ENCODE measurements around the gene ZNF322. TPM values are rescaled to one million over a fixed set of nuclear protein-coding genes. Genes with fewer than 3 reads are reported as not detected.

The ZNF322 gene
- total RNA-seq, 1 experiment from 2014 or later: 39.1 TPM

DNA sequence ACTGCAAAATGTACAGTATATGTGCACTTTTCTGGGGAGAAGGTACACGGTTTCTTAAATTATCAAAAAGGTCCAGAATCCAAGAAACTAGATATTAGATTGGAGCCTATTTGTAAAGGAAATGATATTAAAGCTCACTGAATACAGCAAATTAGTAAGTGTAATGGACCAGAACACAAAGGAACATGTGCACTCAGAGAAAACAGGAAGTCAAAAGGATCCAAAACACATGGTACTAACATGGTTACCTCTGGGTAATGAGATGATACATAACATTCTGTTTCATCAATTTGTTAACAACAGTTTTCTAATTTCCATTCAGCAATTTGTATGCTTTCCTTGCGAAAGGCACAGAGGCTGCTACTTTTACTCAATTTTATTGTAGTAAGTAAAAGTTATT lies 18.7 kb downstream of the ZNF322 start:
- peaks cover 51 to 55% (median 53%) of the 10 kb centered on the region in 3 experiments for H3K36me3 Mint-ChIP-seq (ENCODE audit: insufficient read depth in 1 of 3, low read depth in 3 of 3)
- WGBS (ENCODE audit: extremely low coverage, insufficient read length, low lambda C conversion rate): no CpG with 5 or more reads among the region's 2 CpGs
- H4K91ac ChIP-seq (ENCODE audit: insufficient read length, low read depth, low read length): no peak overlapping the region
- H3K18ac ChIP-seq (ENCODE audit: insufficient read length, low read depth, low read length): no peak overlapping the region
- no peak overlapping the region for H2BK20ac ChIP-seq (ENCODE audit: low read depth, low read length, poor library complexity, severe bottlenecking)
- H2AK5ac ChIP-seq (ENCODE audit: insufficient read length, low read length): no peak overlapping the region
- H3K79me1 ChIP-seq (ENCODE audit: insufficient read depth, low read depth, low read length, poor library complexity, severe bottlenecking): no peaks in the 10 kb centered on the region
- no peak overlapping the region for H3K56ac ChIP-seq (ENCODE audit: insufficient read length, low read depth, low read length)
- no peak for DNase-seq
- H3K9me3 ChIP-seq (ENCODE audit: control insufficient read depth, low read depth, low read length): peaks cover 5% of the 10 kb centered on the region
- TF ChIP-seq, protein P1, sequence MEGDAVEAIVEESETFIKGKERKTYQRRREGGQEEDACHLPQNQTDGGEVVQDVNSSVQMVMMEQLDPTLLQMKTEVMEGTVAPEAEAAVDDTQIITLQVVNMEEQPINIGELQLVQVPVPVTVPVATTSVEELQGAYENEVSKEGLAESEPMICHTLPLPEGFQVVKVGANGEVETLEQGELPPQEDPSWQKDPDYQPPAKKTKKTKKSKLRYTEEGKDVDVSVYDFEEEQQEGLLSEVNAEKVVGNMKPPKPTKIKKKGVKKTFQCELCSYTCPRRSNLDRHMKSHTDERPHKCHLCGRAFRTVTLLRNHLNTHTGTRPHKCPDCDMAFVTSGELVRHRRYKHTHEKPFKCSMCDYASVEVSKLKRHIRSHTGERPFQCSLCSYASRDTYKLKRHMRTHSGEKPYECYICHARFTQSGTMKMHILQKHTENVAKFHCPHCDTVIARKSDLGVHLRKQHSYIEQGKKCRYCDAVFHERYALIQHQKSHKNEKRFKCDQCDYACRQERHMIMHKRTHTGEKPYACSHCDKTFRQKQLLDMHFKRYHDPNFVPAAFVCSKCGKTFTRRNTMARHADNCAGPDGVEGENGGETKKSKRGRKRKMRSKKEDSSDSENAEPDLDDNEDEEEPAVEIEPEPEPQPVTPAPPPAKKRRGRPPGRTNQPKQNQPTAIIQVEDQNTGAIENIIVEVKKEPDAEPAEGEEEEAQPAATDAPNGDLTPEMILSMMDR (conservative IDR thresholded peaks at IDR 0.05): no peak
- H3K4me2 ChIP-seq (ENCODE audit: insufficient read depth, insufficient read length, low read length): no peak overlapping the region
- no peaks in the 10 kb centered on the region for H3K23me2 ChIP-seq (ENCODE audit: insufficient read length, low read depth, low read length, poor library complexity, severe bottlenecking)
- H3K4me3 Mint-ChIP-seq: no peak overlapping the region
- H3K4ac ChIP-seq (ENCODE audit: low read depth, low read length): no peak overlapping the region
- H4K8ac ChIP-seq (replicated peaks; ENCODE audit: insufficient read length, low read depth, low read length): no peak overlapping the region
- no peaks in the 10 kb centered on the region for H3K4me1 ChIP-seq (ENCODE audit: insufficient read depth, low read length)
- no peak overlapping the region for H2BK120ac ChIP-seq (ENCODE audit: low read depth, low read length, poor library complexity, severe bottlenecking)
- no peak overlapping the region for H3K27ac ChIP-seq (ENCODE audit: insufficient read length, low read depth, low read length)
- H3K27me3 ChIP-seq (ENCODE audit: insufficient read depth, low read length): no peaks in the 10 kb centered on the region
- H2AFZ ChIP-seq (ENCODE audit: low read length): no peak overlapping the region
- no peak overlapping the region for H4K5ac ChIP-seq (ENCODE audit: insufficient read length, low read depth, low read length)
- no peaks in the 10 kb centered on the region for H3K4me1 Mint-ChIP-seq
- H3K23ac ChIP-seq (ENCODE audit: insufficient read length, low read depth, low read length): no peak overlapping the region
- H2BK15ac ChIP-seq (ENCODE audit: low read depth, low read length): no peak overlapping the region
- H3T11ph ChIP-seq (ENCODE audit: low read length): no peak overlapping the region
- no peak overlapping the region for H2BK5ac ChIP-seq (ENCODE audit: insufficient read length, low read length)
- no peak overlapping the region for H3K9ac ChIP-seq (ENCODE audit: extremely low read depth, insufficient read length, low read length)
- no peak overlapping the region for H3K14ac ChIP-seq (ENCODE audit: insufficient read depth, low read length)
- no peak overlapping the region for H3K27ac Mint-ChIP-seq
- H2BK12ac ChIP-seq (ENCODE audit: insufficient read length, low read depth, low read length): no peak overlapping the region
- H3K9me3 Mint-ChIP-seq: peaks cover 18% of the 10 kb centered on the region in 2 experiments; a peak in 4 of 5 replicates
- no peaks in the 10 kb centered on the region for H3K27me3 Mint-ChIP-seq (ENCODE audit: low read depth)
- no peaks in the 10 kb centered on the region for H4K20me1 ChIP-seq (ENCODE audit: control insufficient read depth, insufficient read depth, insufficient read length)
- H3K79me2 ChIP-seq (ENCODE audit: insufficient read depth, low read length): no peaks in the 10 kb centered on the region
